HCT116 (cell line): Measurements from ENCODE around the gene CCDC91.

Experiments used
- ATF3 ChIP-seq: IDR thresholded peaks from 2 replicates; pipeline ENCODE4 v1.6.1; 2012
- CEBPB ChIP-seq: IDR thresholded peaks from 2 replicates; pipeline ENCODE4 v1.6.1; 2012; ENCODE audit warnings: low read depth
- CTCF ChIP-seq, 3 experiments: fragments of 200-600 bp in 1 of 3; sonication (generic) in 1 of 3; IDR thresholded peaks in 2 of 3; conservative IDR thresholded peaks in 1 of 3; 2 replicates each; pipeline ENCODE4 v1.5.1; 2012 to 2017; ENCODE audit warnings: low read depth in 2 of 3, low read length in 2 of 3, antibody characterized with exemption in 1 of 3, borderline replicate concordance in 1 of 3, control low read depth in 1 of 3, mild to moderate bottlenecking in 1 of 3, mixed read lengths in 1 of 3, mixed run types in 1 of 3, moderate library complexity in 1 of 3; ENCODE audit not compliant: insufficient read depth in 1 of 3
- EZH2 ChIP-seq: fragments of 200-600 bp; sonication (generic); IDR thresholded peaks from 2 replicates; pipeline ENCODE4 v1.6.1; 2017; ENCODE audit warnings: antibody characterized with exemption, mixed run types
- MAX ChIP-seq: IDR thresholded peaks from 2 replicates; pipeline ENCODE4 v1.6.1; 2012
- POLR2A ChIP-seq: IDR thresholded peaks from 2 replicates; pipeline ENCODE4 v1.7.0; 2011; ENCODE audit warnings: borderline replicate concordance; ENCODE audit not compliant: insufficient read depth, insufficient read length; ENCODE audit errors: extremely low read depth
- POLR2AphosphoS5 ChIP-seq: IDR thresholded peaks from 2 replicates; pipeline ENCODE4 v1.6.1; 2011; ENCODE audit warnings: mild to moderate bottlenecking, low read depth, low read length, moderate library complexity
- REST ChIP-seq: IDR thresholded peaks from 2 replicates; pipeline ENCODE4 v1.6.1; 2012; ENCODE audit warnings: low read depth
- SIN3A ChIP-seq: IDR thresholded peaks from 2 replicates; pipeline ENCODE4 v1.6.1; 2012; ENCODE audit warnings: low read depth
- TCF7L2 ChIP-seq: IDR thresholded peaks from 2 replicates; pipeline ENCODE4 v1.7.0; 2011; ENCODE audit warnings: borderline replicate concordance, inconsistent platforms; ENCODE audit not compliant: insufficient read depth, insufficient read length; ENCODE audit errors: extremely low read depth
- ZFX ChIP-seq: fragments of 450-650 bp; IDR thresholded peaks from 2 replicates; pipeline ENCODE4 v1.6.1; 2017

- TF ChIP-seq CTCF (IDR thresholded peaks at IDR 0.05 in 2 of 3, conservative IDR thresholded peaks at IDR 0.05 in 1 of 3; ENCODE audit: borderline replicate concordance in 1 of 3, insufficient read depth in 1 of 3, low read depth in 2 of 3, low read length in 2 of 3): no peak
- TF ChIP-seq ATF3: no peak
- TF ChIP-seq REST: no peak
- no peak for TF ChIP-seq CEBPB
- TF ChIP-seq EZH2: no peak
- no peak for TF ChIP-seq POLR2A
- TF ChIP-seq TCF7L2: no peak
- TF ChIP-seq ZFX: no peak
- TF ChIP-seq POLR2AphosphoS5: no peak
- TF ChIP-seq MAX: no peak
- no peak for TF ChIP-seq SIN3A
Observed at GRCh38 chr12:28568118-28568517, 377.9 kb downstream of the CCDC91 start.
